Measurements from ENCODE around the gene CBL.
"Not testable (repeated sequence)": the region's sequence is repeated elsewhere in the genome, so short reads cannot be mapped to it uniquely, and the experiment has no call there.

CBL gene

DNA sequence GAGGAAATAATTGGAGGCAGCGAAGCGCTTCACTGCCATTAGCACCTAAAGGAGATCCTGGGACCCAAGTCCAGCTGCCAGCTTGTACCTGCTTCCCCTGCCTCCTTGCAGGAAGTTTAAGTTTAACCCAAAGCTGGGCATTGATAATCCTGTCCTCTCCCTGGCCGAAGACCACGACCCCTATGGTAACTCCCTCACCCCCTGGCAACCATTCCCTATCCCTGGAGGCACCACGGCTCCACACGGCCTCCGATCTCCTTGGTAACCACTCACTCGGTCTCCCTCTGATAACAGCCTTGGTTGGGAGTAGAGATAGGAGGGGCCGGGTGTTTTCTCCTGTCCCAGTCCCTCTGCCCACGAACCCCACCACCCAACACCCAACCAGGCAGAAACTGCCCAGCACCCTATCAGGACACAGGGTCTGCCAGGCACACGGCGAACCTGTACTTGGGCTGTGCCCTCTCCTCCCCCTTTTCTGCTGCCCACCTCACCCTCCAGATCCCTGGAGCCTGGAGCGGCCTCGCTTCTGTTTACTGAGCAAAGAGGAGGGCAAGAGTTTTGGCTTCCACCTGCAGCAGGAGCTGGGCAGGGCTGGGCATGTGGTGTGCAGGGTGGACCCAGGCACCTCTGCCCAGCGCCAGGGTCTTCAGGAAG lies 20.0 kb upstream of the CBL start:
- DNase-seq (ENCODE audit: low read depth), result no peak

DNA sequence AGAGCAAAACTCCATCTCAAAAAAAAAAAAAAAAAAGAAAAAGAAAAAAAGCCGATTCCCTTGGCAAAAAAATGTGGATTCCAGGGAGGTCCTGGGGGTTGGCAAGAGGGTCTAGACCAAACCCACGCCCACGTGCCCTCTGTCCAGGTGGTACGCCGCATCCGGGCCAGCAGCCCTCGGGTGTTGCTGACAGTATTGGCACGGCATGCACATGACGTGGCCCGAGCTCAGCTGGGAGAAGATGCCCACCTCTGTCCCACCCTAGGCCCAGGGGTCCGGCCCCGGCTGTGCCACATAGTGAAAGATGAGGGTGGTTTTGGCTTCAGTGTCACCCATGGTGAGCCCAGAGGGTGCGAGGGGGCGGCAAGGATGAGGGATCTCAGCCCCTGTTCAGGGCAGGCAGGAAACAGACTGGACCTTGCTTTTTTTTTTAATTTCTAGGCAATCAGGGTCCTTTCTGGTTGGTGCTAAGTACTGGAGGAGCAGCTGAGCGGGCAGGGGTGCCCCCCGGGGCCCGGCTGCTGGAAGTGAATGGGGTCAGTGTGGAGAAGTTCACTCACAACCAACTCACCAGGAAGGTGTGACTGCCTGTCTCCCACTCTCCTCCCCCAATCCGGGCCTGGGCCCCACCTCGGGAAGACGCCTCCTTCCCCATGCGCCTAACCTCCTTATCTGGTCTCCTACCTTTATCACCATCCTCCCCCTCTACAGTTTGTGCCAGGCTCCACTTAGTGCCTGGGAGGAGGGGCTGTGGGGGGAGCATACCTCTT lies 18.8 kb upstream of the CBL start:
- no peak for DNase-seq (ENCODE audit: low read depth)

DNA sequence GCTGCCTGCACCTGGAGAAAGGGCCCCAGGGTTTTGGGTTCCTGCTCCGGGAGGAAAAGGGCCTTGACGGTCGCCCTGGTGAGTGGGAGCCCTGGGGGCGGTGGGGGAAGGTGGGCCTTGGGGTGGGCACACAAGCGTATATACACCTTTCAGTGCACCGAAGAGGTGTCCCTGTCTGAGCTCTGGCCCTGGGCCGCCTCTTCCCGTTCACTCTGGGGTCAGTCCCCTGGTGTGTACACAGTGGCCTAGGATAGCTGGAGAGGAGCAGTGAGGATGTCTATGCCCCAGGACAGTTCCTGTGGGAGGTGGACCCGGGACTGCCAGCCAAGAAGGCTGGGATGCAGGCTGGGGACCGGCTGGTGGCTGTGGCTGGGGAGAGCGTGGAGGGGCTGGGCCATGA lies 18.1 kb upstream of the CBL start:
- DNase-seq (ENCODE audit: low read depth), result no peak

DNA sequence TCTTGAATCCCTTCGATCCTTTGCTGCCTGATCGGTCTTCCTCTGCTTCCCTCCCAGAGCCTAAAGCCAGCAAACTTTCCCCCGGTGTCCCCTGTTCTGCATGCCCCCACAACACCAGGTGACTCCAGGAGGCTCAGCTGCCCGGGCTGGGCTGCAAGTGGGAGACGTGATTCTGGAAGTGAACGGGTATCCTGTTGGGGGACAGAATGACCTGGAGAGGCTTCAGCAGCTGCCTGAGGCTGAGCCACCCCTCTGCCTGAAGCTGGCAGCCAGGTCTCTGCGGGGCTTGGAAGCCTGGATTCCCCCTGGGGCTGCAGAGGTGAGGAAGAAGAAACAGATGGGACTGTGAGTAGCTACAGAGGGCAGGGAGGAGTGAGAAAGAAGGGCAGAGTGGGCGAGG lies 17.3 kb upstream of the CBL start:
- no peak for DNase-seq (ENCODE audit: low read depth)

- DNase-seq (ENCODE audit: low read depth), result no peak
Measured at GRCh38 chr11:119189393-119189792, 16.7 kb upstream of the CBL start.

- no peak for DNase-seq (ENCODE audit: low read depth)
Measured at GRCh38 chr11:119190531-119190930, 15.6 kb upstream of the CBL start.

GRCh38 chr11:119191265-119191664 lies 14.9 kb upstream of the CBL start:
- DNase-seq (ENCODE audit: low read depth), result not testable (repeated sequence)

DNA sequence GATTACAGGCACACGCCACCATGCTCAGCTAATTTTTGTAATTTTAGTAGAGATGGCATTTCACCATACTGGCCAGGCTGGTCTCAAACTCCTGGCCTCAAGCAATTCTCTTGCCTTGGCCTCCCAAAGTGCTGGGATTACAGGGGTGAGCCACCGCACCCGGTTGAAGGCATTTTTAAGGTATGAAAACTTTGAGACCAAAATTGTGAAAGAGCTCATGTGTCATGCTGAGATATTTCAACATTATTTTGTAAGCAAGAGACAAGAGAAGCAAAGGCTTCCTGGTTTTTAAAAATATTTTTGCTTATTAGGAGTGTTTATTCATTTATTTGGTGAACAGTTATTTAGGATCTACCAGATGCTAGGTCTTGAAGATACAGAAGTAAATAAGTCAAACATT lies 14.0 kb upstream of the CBL start:
- DNase-seq (ENCODE audit: low read depth), result no peak

DNA sequence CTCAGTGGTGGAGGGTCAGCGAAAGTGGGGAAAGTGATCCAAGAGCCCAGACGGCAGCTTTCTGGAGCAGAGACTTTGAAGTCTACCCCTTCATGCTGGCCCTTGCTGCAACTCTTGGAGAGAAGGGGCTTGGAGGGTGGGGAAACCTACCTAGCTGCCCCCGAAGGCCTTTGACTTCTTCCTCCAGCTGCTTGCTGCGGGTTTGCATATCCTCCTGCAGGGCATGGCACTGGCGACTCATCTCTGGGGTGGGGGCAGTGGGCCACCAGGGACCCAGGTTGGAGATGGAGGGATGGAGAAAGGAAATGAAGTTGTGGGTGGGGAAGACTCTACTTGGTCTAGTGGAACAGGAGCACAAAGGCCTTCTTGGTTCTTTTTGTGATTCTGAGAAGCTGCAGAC lies 13.1 kb upstream of the CBL start:
- DNase-seq (ENCODE audit: low read depth), result no peak

DNA sequence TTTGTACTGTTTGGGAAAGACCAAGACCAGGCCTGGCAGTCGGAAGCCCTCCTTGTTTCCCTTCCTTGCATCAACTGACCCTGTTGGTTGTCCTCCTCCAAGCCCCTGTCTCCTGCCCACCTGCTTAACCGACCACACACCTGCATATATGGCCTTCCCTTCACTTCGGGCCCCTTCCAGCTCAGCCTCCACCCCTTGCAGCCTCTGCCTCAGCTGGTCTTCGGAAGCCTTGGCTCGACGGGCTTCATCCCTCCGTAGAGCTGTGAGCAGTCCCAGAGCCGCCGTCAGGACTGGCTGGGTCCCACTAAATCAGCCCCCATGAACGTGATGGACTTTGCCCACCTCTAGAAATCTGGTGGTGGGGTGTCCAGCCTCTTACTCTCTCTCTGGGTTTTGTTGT lies 12.5 kb upstream of the CBL start:
- no peak for DNase-seq (ENCODE audit: low read depth)

GRCh38 chr11:119194811-119195440 lies 11.2 kb upstream of the CBL start:
- DNase-seq (ENCODE audit: low read depth), result no peak

GRCh38 chr11:119195680-119196079 lies 10.5 kb upstream of the CBL start:
- DNase-seq (ENCODE audit: low read depth), result no peak

- peak; percentile 25 for DNase-seq (ENCODE audit: low read depth)
Measured at GRCh38 chr11:119196833-119197483, 9.2 kb upstream of the CBL start.

- no peak for DNase-seq (ENCODE audit: low read depth)
Measured at GRCh38 chr11:119198925-119199324, 7.2 kb upstream of the CBL start.

- DNase-seq (ENCODE audit: low read depth), result not testable (repeated sequence)
Measured at GRCh38 chr11:119201236-119201635, 4.9 kb upstream of the CBL start.

- no peak for DNase-seq (ENCODE audit: low read depth)
Measured at GRCh38 chr11:119202554-119202953, 3.6 kb upstream of the CBL start.

GRCh38 chr11:119204066-119204465 lies 2.1 kb upstream of the CBL start:
- no peak for DNase-seq (ENCODE audit: low read depth)

DNA sequence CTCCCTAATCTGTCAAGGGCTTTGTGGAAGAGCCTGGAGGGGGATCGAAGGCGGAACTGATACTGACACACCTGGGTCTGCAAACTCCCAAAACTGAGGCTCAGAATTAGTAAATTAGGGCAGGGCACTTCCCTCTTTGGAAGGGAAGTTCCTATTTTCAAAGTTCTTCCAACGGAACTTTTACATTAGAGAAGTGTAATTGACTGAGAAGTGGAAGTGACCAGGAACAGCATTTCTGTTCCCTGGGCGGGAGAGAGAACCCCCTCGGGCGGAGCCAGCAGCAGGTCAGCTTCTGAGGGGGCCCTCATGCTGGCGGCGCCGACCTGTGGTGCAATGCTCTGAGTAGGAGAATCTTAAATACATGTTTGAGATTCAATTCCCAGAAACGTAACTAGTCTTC lies 1.1 kb upstream of the CBL start:
- no peak for DNase-seq (ENCODE audit: low read depth)

DNA sequence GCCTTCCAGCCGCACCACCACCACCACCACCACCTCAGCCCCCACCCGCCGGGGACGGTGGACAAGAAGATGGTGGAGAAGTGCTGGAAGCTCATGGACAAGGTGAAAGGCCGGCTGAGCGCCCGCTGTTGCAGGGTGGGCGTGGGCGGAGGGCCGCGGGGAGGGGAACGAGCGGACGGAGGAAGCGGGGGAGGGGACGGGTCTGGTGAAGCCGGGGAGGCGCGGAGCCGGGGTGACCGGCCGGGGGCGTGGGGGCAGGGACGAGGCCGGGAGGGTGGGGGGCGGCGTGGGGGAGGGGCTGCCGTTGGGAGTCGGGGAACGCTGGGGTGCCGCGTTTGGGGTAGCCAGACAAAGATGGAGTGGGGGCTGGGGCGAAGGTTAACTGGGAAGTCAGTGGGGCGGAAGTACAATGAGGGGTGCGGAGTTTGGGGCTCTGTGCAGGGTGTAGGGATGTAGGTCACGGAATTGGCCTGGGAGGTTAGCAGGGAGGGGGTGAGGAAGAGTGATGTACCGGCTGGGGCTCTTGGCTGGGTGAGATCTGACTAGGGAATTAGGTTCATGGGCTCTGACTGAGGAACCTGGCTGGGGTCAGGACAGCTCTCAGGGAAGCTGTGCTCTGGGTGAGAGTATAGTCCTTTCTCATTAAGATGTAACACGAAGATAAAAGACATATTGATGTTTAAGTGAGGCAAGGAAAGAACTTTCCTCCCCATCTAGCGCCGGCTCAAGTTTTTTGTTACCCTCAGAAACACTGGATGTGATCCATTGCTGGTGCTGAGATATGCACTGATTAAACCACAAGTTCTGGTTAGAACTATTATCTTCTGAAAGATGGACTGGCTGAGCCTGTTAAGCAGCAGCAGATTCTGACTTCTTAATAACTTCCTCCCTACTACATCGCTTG lies 624 bp downstream of the CBL start:
- peak; percentile 37 for DNase-seq (ENCODE audit: low read depth)

GRCh38 chr11:119207415-119207960 lies 1.3 kb downstream of the CBL start:
- DNase-seq (ENCODE audit: low read depth), result no peak

DNA sequence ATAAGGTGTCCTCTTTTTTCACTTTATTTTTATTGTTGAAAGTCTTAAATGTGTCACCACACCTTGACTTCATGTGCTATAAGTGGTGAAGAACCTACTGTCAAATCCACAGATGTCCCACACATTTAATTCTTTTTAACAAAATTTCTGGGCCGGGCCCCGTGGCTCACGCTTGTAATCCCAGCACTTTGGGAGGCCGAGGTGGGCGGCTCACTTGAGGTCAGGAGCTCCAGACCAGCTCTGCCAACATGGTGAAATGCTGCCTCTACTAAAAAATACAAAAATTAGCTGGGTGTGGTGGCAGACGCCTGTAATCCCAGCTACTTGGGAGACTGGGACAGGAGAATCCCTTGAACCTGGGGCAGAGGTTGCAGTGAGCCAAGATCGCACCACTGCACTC lies 3.0 kb downstream of the CBL start:
- no peak for DNase-seq (ENCODE audit: low read depth)

- DNase-seq (ENCODE audit: low read depth), result no peak
Measured at GRCh38 chr11:119210050-119210449, 3.9 kb downstream of the CBL start.

Data from activated T-helper 9 cell treated with anti-CD3 and anti-CD28 coated beads, Interleukin-2, amount 50 U/mL, for 16 hours (primary cell).